Superior temporal gyrus (tissue), 1 donor: Measurements from ENCODE around the gene ME1.
"Not testable (repeated sequence)": the region's sequence is repeated elsewhere in the genome, so short reads cannot be mapped to it uniquely, and the experiment has no call there.

ENCODE experiments used
- DNase-seq: peaks from one replicate; pipeline ENCODE4 v3.0.0-alpha.2; 2016; ENCODE audit errors: extremely low spot score

The ME1 gene

GRCh38 chr6:83191974-83192373 is 238.9 kb downstream of the ME1 start:
- DNase-seq = not testable (repeated sequence)

- DNase-seq = no peak
These were observed 240.2 kb downstream of the ME1 start for GRCh38 chr6:83190626-83191025.

- no peak for DNase-seq
These were observed 242.3 kb downstream of the ME1 start for GRCh38 chr6:83188501-83188900.

GRCh38 chr6:83185096-83185495 is 245.8 kb downstream of the ME1 start:
- DNase-seq = no peak

GRCh38 chr6:83183082-83183828 is 247.6 kb downstream of the ME1 start:
- no peak for DNase-seq

- DNase-seq = no peak
These were observed 248.7 kb downstream of the ME1 start for GRCh38 chr6:83182114-83182513.

- DNase-seq = no peak
These were observed 250.4 kb downstream of the ME1 start for GRCh38 chr6:83180426-83180950.

- no peak for DNase-seq
These were observed 254.6 kb downstream of the ME1 start for GRCh38 chr6:83176246-83176645.

GRCh38 chr6:83169511-83169910 is 261.3 kb downstream of the ME1 start:
- no peak for DNase-seq

GRCh38 chr6:83169106-83169505 is 261.7 kb downstream of the ME1 start:
- no peak for DNase-seq

GRCh38 chr6:83168556-83168955 is 262.3 kb downstream of the ME1 start:
- no peak for DNase-seq

- DNase-seq = no peak
These were observed 263.0 kb downstream of the ME1 start for GRCh38 chr6:83167726-83168278.
